Erythroblast (primary cell): Measurements from ENCODE around the gene CELF5.
"Not testable (repeated sequence)": the region's sequence is repeated elsewhere in the genome, so short reads cannot be mapped to it uniquely, and the experiment has no call there.

Experiments used
- DNase-seq, 2 experiments: peaks; one replicate each; lab custom pipeline; 2025; lab: John Stamatoyannopoulos, UW
- GATA1 ChIP-seq: IDR thresholded peaks from 2 replicates; pipeline ENCODE4 v1.6.1; 2011; ENCODE audit warnings: low read depth, mild to moderate bottlenecking, control low read depth, low read length, moderate library complexity
- POLR2A ChIP-seq: IDR thresholded peaks from 2 replicates; pipeline ENCODE4 v1.6.1; 2011; ENCODE audit warnings: mild to moderate bottlenecking, low read length

The CELF5 gene

GRCh38 chr19:3231288-3231687 is 6.8 kb downstream of the CELF5 start:
- TF ChIP-seq GATA1 (no peak), POLR2A (no peak)
- DNase-seq, result no peak

- DNase-seq, result no peak
- no peak for TF ChIP-seq GATA1
- no peak for TF ChIP-seq POLR2A
Measured at GRCh38 chr19:3233116-3233515, 8.7 kb downstream of the CELF5 start.

GRCh38 chr19:3233831-3234230 is 9.4 kb downstream of the CELF5 start:
- TF ChIP-seq GATA1 (no peak), POLR2A (no peak)
- no peak for DNase-seq

DNA sequence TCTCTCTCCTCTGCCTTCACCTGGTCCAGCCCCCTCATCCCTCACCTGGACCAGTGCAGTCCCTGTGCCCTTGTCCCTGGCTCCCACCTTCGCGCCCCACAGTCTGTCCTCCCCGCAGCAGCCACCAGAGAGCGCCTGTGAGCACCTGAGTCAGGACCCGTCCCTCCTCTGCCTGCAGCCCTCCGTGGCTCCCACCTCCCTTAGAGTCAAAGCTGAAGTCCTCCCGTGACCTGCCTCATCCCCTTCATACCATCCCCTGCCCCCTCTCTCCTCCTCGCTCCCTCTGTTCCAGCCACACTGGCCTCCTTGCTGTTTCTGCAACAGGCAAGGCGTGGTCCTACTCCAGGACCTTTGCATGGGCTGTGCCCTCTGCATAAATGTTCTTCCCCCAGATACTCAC is 10.3 kb downstream of the CELF5 start:
- peak in 1 of 2 experiments; percentile 29 for DNase-seq

DNA sequence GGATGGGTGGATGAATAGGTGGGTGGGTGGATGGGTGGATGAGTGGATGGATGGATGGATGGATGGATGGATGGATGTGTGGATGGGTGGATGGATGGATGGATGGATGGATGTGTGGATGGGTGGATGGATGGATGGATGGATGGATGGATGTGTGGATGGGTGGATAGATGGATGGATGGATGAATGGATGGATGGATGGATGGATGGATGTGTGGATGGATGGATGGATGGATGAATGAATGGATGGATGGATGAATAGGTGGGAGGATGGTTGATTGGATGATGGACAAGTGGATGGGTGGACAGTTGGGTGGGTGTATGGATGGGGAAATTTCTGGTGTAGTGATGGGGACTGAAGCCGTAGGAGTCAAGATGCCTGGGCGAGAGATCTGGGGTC is 11.1 kb downstream of the CELF5 start:
- DNase-seq, result not testable (repeated sequence)

More for the DNA sequence above, 10.3 kb downstream of the CELF5 start:
- TF ChIP-seq POLR2A (no peak), GATA1 (no peak)

GRCh38 chr19:3236272-3236671 is 11.8 kb downstream of the CELF5 start:
- no peak for DNase-seq
- TF ChIP-seq POLR2A, result no peak
- TF ChIP-seq GATA1, result no peak

GRCh38 chr19:3238066-3238561 is 13.7 kb downstream of the CELF5 start:
- no peak for DNase-seq

GRCh38 chr19:3239367-3239766 is 14.9 kb downstream of the CELF5 start:
- no peak for TF ChIP-seq POLR2A
- no peak for TF ChIP-seq GATA1
- no peak for DNase-seq

More at GRCh38 chr19:3238066-3238561, 13.7 kb downstream of the CELF5 start:
- TF ChIP-seq GATA1 (no peak), POLR2A (no peak)

DNA sequence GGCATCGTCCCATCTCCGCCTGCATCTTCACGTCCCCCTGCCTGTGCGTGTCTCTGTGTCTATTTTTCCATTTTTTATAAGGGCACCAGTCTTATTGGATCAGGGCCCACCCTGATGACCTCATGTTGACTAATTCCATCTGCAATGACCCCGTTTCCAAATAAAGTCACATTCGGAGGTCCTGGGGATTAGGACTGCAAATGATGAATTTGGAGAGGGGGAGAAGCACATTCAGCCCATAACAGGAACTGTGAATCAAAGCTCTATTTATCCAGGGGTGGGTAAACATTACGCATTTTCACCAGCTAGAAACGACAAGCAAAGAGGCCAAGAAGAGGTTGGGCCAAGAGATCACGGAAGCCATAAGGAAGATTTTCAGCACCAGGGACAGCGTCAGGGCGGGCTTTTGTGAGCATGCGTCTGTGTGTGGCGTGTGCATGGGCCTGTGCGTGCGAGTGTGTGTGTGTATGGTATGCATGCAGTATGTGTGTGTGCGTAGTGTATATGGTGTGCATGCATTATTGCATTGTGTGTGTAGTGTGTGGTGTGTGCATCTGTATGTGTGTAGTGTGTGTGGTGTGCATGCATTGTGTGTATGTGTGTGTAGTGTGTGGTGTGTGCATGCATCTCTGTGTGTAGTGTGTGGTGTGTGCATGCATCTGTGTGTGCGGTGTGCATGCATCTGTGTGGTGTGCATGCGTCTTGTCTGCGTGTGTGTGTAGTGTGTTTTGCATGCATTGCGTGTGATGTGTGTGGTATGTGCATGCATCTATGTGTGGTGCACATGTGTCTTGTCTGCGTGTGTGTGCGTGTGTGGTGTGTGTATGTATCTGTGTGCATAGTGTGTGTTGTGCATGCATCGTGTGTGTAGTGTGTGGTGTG is 19.6 kb downstream of the CELF5 start:
- TF ChIP-seq POLR2A, result no peak
- no peak for TF ChIP-seq GATA1
- DNase-seq, result peak; percentile 56 to 58

DNA sequence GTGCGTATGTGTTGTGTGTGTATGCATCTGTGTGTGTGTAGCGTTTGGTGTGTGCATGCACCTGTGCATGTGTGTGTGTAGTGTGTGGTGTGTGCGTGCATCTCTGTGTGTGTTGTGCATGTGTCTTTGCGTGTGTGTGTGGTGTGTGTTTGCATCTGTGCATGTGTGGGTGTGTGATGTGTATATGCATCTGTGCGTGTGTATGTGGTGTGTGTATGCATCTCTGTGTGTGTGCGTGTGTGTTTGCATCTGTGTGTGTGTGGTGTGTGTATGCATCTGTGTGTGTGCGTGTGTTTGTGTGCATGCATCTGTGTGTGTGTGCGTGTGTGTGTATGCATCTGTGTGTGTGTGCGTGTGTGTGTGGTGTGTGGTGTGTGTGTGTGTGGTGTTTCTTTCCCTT is 20.6 kb downstream of the CELF5 start:
- DNase-seq, result no peak
- TF ChIP-seq POLR2A (no peak), GATA1 (no peak)

DNA sequence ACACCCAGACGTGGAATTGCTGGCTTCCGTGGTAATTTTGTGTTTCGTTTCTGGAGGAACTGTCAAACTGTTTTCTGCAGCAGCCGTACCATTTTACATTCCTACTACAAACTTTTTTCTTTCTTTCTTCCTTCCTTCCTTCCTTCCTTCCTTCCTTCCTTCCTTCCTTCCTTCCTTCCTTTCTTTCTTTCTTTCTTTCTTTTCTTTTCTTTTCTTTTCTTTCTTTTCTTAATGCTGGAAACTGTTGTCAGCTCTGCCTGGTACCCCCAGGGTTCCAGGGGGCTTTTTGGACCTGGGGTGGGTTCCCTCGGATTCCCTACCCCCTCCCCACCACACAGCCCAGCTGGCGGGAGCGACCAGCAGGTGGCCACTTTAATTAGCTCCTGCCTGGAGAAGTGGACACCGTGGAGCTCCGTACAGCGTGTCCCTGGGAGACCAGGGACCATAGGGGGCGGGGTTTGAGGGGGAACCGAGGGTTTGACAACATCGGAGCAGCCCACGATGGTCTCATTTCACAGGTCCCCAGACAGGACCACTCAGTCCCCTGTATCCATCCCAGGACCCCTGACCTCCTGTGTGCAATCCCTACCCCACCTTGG is 24.4 kb downstream of the CELF5 start:
- TF ChIP-seq POLR2A, result no peak
- TF ChIP-seq GATA1, result no peak
- no peak for DNase-seq

GRCh38 chr19:3249408-3249807 is 24.9 kb downstream of the CELF5 start:
- peak in 1 of 2 experiments; percentile 19 for DNase-seq
- TF ChIP-seq POLR2A, result no peak
- TF ChIP-seq GATA1, result no peak

DNA sequence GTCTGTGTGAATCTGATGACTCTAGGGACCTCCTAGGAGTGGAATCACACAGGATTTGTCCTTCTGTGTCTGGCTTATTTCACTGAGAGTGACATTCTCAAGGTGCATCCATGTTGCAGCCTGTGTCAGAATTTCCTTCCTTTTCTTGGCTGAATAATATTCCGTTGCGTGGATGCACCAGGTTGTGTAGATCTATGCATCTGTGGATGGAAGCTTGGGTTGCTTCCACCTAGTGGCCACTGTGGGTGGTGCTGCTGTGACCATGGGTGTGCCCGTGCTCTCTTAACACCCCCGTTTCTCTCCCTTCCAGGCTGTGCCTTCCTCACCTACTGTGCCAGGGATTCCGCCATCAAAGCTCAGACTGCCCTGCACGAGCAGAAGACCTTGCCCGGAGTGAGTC is 26.2 kb downstream of the CELF5 start:
- DNase-seq, result peak in 1 of 2 experiments; percentile 47
- no peak for TF ChIP-seq POLR2A
- no peak for TF ChIP-seq GATA1

- no peak for TF ChIP-seq GATA1
- TF ChIP-seq POLR2A, result no peak
- no peak for DNase-seq
Measured at GRCh38 chr19:3251229-3251628, 26.8 kb downstream of the CELF5 start.
